Heart left ventricle (tissue), 13 donors: ENCODE measurements around the gene FAM3B.

Experiments used
- CTCF ChIP-seq, 12 donors: fragments of 200-600 bp; sonication (generic) in 4 of 12; IDR thresholded peaks; one replicate each; pipeline versions ENCODE4 v1.5.0 to v1.8.0; 2018 to 2022; ENCODE audit warnings: antibody characterized with exemption in 12 of 12, mild to moderate bottlenecking in 5 of 12
- POLR2A ChIP-seq, 2 donors: fragments of 450-650 bp; IDR thresholded peaks; one replicate each; pipeline ENCODE4 v1.6.1; 2017; ENCODE audit warnings: antibody characterized with exemption in 2 of 2, mild to moderate bottlenecking in 2 of 2, moderate library complexity in 2 of 2
- donor health status: ischemic (EF 13 %, LVEDD 7.1; RV severe dilation, severe dysfunction).
- donor health status: DM: no; HTN: yes; CAD: no.
- donor health status: DM: no; HTN: no; CAD: no.
- donor health status: ischemic (EF 25% LVEDD 6.9; RV normal size, moderate dysfunction).
- donor health status: ischemic (EF 25% LVEDD 5.7; RV mildly dilated, moderate dysfunction).
- donor health status: ischemic (EF 35%, LVEDD 5.7; RV mildly dilated, moderate dysfunction).
- donor health status: nonischemic (EF 11% LVEDD 7.7; RV severe dilation, severe dysfunction).
- donor health status: DM: yes; HTN: yes; CAD: no.
- donor health status: PGD.
- donor health status: ischemic (EF 29% LVEDD 5.4; RV normal size, mild dysfunction).
- donor health status: nonischemic (EF 23%, LVEDD 6.1; RV moderate dilation, normal function).

GRCh38 chr21:41374177-41374712 is 57.6 kb downstream of the FAM3B start:
- TF ChIP-seq POLR2A (IDR thresholded peaks at IDR 0.05) = no peak
- TF ChIP-seq CTCF (IDR thresholded peaks at IDR 0.05) = no peak
